ENCODE data around the gene RPUSD3.

- TF ChIP-seq EP300 (IDR thresholded peaks at IDR 0.05), result peak in 1 of 2 donors; percentile 93
- TF ChIP-seq CTCF (IDR thresholded peaks at IDR 0.05), result peak in 1 of 5 experiments; percentile 24
- TF ChIP-seq POLR2A (IDR thresholded peaks at IDR 0.05), result peak; percentile 68 to 81
Measured at GRCh38 chr3:9890249-9891071, 46.7 kb upstream of the RPUSD3 start, which contains the start of gene JAGN1.
